Posterior cingulate gyrus (tissue), 11 donors: ENCODE data around the gene SACM1L.
"Not testable (repeated sequence)": the region's sequence is repeated elsewhere in the genome, so short reads cannot be mapped to it uniquely, and the experiment has no call there.

Experiments
- DNase-seq, 10 donors: peaks; one replicate each; pipeline versions ENCODE4 v3.0.0 to v3.0.0-alpha.2; 2020 to 2021; ENCODE audit warnings: mixed read lengths in 3 of 10
- intact Hi-C: fragments of 100-400 bp; cut with DNase I; formaldehyde crosslinking; loops from one replicate; pipeline ENCODE4 v1.15.1; 2023

SACM1L gene

DNA sequence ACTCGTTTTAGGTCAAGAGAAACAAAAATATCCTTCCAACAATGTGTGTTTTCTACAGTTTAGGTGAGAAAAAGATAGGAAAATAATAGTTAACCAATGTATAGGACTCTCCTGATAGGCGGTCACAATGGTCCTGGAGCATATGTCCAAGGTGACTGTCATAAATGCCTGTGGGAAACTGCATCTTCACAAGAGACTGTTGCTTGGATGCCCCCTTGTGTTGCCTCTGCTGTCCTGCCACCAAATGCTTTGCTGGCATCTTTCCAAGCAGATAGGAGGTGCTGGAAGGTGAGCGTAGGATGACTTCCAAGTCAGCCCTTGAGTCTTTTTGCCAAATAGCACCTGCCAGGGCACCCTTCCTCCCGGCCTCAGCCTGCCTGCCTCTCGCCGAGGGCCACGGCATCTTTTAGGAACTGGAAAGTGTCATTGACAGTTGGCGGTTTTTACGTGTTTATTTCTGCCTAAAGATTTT is 24.1 kb upstream of the SACM1L start:
- intact Hi-C loops: no loop called here
- DNase-seq: peak in 1 of 10 donors; percentile 69

DNA sequence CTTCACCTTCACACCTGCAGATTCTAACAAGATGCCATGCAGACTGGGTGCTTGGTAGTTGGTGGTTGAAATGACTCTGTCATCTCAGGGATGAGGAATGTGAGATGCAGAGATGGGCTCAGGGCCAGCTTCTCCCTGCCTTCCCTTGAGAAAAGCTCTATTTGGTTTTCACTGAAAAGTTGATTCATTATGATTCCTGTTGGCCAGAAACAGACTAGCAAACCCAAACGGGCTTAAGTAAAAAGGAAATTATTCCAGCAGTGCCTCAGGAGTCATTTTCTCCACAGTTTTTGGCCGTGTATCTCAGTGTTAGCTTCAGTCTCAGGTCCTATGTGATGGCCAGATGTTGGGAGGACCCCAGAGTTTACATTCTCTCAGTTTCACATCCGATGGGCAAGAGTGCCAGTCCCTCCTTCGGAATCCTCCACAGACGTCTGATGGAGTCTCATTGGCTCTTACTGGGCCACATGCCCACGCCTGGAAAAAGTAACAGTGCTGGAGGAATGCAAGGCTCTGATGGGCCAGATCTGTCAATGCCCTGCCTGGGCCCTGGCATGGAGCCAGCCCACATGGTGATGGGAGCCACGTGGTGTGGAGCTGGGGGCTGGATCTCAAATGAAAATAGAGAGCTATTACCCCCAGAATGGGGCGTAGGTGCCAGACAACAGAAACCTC is 22.3 kb upstream of the SACM1L start:
- intact Hi-C loops: no loop called here
- DNase-seq: peak in 5 of 10 donors; percentile 22 to 91 (median 40)

DNA sequence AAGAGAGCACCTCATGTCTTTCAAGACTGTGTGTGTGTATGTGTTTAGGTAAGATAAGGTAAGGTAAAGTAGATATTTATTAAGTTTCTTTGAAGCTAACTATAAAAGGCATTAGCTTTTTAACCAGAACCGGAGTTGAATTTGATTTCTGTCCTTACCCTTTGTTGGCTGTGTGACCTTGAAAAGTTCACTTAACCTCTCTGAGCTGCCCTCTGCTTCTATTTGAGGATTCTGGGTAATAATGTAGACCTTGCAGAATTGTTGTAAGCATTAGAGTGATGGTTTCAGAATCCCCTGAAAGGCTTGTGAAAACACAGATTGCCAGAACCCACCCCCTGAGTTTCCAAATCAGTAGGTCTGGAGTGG is 21.6 kb upstream of the SACM1L start:
- no peak for DNase-seq
- intact Hi-C loops: no loop called here

DNA sequence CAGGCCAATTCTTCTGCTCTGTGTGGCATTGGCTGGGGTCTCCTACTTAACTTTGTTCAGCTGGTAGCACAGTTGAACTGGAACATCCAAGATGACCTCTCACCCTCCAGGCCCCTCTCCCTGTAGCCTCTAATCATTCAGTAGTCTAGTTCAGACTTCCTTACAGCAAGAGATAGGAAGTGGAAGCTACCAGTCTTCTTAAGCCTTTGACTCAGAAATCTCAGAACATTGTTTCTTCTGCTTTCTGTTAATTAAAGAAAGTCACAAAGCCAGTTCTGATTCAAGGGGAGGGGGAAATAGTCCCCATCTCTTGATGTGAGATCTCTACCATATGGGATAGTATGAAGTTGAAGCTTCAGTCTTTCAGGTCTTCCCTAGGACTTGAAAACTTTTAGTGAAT is 18.8 kb upstream of the SACM1L start:
- intact Hi-C loops: no loop called here
- DNase-seq: no peak

DNA sequence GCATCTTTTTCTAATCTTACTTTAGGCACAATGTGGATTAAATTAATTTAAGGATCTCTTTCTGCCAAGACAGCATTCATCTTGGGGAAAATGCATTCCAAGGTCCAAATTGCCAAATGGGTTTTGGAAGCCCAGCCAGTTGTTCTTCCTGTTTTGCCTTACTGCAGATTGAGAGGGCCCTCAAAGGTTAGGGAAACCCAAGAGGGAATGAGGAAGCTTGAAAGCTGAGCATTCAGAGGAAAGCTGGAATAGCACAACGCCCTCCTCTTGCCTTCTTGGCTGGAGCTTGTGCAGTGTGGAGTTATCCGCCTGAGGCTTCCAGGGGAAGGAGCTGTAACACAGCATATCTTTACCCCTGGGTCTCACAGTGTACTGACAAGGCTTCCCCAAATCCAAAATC is 18.2 kb upstream of the SACM1L start:
- intact Hi-C loops: no loop called here
- no peak for DNase-seq

DNA sequence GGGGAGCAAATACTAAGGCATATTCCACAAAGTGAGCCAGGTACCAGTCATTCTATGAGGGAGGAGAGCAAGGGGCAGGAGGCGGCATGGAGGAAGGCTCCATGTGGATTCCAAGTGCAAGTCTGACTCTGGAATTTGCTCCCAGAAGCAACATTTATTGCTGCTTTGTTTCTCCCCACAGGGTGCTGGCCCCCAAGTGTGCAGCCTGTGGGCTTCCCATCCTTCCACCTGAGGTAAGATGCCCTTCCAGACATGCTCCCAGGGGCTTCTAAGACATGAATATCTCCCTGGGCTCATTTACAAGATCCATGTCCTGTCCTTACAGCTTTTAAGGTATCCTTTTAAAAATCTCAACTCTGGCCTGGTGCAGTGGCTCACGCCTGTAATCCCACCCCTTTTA is 15.9 kb upstream of the SACM1L start:
- intact Hi-C loops: no loop called here
- DNase-seq: no peak

DNA sequence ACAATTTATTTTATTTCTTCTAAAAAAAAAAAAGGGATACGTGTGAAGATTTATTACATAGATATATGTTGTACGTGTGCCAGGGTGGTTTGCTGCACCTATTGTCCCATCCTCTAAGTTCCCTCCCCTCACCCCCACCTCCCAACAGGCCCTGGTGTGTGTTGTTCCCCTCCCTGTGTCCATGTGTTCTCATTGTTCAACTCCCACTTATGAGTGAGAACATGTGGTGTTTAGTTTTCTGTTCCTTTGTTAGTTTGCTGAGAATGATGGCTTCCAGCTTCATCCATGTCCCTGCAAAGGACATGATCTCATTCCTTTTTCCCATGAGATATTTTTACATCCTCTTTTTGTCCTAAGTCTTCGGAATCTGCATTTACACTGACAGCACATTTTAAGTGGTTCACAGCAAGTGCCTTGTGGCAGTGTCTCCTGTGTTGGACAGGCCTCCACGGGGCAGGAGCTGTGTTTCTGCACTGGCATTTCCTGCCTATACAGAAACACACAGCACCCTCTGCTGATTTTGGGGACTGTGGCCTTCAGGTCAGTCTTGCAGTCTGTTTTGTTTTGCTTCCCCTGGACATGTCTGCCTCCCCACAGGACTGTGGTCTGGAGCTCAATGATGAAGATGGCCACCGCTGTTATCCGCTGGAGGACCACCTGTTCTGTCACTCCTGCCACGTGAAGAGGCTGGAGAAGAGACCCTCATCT is 12.7 kb upstream of the SACM1L start:
- intact Hi-C loops: no loop called here
- DNase-seq: no peak

DNA sequence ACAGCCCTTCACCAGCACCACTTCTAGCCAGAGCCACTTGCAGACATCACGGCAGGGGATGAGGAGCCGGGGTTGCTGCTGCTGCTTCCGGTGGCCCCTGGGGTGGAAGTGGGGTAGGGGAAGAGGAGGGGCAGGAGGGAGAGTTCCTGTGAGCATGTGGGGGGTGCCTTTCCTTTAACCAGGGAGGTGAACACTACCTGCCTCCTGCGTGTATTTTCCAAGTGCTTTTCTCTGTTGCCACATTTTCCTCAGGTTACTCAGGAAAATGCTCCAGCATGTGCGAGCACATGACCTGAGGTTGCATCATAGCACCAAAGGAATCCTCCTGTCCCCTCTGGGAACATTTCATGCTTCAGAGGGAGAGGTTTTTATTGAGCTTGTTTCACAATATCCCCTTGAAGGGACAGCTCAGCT is 12.2 kb upstream of the SACM1L start:
- intact Hi-C loops: no loop called here
- DNase-seq: peak in 1 of 10 donors; percentile 44

DNA sequence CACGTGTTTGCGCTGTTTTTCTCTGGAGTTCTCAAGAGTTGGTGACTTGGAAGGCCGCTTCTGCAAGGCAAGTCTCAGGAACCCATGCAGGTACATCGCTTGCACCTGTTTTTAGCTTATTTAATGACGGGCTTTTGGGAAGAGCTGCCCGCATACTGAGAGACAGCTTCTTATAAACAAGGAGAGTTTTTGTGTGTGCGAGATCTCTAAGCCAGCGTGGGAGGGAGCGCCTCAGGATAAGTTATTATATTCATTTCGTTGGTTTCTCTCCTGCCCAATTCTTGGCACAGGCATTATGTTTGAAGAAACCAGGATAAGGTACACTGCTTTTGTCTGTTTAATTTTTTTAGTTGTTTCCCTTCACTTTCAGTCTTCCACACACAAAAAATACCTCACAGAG is 11.4 kb upstream of the SACM1L start:
- intact Hi-C loops: no loop called here
- peak in 1 of 10 donors; percentile 22 for DNase-seq

DNA sequence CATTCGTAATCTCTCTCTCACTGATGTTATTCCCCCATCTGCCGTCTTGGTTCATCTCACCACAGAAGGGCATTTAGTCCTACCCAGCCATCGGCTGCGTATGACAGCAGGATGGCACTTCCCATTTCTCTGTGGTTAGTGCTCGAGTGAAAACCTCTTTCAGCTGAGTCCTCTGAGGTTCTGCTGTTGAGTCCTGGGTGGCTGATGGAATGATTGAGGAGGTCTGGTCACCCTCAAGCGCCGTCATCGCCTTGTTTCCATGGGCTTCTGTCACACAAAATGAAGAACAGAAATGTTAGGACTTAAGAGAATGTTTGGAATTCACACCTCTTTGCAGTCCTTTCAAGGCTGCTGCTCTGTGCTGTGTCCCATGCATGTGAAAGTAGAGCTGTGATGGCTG is 9.4 kb upstream of the SACM1L start:
- DNase-seq: no peak
- intact Hi-C loops: no loop called here

DNA sequence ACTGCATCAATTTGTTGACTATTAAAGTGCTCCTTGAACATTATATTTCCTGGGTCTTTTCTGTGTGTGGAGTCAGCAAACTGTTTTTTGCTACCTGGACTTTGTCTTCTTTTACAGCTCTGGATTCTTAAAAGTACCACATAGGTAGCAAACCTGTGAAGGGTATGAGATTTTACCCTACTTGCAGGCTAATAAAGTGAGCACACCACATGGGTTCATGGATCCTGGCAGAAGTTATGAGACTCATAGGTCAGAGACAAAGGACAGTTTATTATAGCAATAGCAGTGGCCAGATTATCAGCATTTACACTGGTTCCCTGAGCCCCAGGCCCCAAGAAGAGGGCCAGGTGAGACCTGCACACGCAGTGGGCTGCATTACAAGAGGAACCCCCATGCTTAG is 8.0 kb upstream of the SACM1L start:
- intact Hi-C loops: no loop called here

DNA sequence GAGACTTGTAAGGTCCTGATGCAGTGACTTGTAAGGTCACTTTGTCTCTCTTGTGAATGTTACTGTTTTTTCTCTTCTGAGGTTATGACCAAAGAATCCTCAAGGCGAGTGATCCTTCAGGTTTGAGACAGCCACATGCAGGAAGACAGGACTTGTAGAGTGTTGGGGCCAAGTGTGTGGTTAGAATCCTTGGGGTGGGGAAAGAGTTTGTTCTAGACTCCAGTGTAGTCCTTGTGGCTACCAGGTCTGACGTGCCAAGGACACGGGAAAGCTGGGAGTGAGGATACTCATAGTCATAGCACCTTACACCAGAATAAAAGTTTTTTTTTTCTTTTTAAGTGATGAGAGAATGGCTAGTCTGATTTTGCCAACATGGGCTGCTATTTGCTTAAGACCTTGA is 7.3 kb upstream of the SACM1L start:
- intact Hi-C loops: no loop called here
- DNase-seq: no peak

More for the DNA sequence above, 8.0 kb upstream of the SACM1L start:
- DNase-seq: no peak

DNA sequence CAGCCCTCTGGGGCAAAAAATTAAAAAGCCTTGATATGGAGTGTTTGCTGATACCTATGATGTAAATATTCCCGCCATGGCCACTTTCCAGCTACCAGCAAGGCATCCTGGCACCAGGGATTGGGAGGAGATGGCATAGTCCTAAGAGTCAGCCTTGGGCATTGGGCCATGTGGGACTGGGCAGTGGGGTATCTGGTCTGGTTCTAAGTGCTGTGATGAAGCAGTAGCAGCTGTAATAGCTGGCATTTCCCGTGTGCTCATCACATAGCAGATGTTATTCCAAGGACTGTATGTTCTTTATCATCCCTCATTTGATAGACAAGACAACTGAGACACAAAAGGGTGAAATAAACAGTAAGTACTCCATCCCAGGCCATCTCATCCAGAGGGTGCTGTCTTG is 6.9 kb upstream of the SACM1L start:
- intact Hi-C loops: no loop called here
- no peak for DNase-seq

DNA sequence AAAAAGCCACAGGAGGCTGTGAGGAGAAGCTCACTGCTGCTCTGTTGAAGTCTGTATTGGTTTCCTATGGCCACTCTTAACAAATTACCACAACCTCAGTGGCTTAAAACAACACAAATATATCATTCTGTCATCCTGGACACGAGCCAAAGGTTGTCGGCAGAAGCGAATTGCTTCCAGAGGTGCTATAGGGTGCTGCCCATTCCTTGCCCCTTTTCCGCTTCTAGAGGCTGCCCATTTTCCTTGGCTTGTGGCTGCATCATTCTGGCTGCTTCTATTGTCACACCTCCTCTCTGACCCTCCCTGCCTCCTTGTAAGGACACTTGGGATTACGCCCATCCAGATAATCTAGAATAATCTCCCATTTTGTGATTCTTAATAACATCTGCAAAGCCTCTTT is 6.4 kb upstream of the SACM1L start:
- no peak for DNase-seq
- intact Hi-C loops: no loop called here

DNA sequence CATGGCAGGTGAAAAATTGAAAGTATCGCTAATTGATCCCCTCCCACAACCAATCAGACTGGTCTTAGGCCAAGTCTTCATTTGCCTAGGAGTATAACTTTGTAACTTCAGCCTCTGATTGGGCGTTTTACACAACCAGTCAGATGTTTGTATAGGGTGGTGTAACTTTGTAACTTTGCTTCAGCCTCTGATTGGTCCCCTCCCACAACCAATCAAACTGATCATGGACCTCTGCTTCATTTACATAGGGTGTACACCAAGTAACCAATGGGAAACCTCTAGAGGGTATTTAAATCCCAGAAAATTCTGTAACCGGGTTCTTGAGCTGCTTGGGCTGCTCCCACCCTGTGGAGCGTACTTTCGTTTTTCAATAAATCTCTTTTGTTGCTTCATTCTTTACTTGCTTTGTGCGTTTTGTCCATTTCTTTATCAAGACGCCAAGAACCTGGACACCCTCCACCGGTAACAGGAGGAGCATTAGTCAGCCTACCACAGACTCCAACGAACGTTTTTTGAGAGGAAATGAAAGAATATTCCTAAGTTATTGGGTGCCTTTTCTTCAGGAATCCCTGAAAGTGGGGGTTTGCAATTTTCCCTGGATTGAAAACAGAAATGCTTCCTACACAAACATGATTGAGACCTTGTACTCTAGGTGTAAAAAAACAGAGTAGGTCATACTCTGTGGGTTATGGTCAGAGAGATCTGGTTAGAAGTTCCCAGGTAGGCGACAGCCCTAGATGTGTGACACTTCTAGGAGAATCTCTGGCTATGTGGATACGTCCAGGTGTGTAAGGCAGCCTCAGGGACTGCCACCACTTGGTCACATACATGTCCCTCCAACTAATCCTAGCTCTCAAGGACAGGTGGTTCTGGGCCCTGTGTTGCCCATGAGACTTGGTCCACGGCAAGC is 5.5 kb upstream of the SACM1L start:
- intact Hi-C loops: no loop called here
- no peak for DNase-seq

DNA sequence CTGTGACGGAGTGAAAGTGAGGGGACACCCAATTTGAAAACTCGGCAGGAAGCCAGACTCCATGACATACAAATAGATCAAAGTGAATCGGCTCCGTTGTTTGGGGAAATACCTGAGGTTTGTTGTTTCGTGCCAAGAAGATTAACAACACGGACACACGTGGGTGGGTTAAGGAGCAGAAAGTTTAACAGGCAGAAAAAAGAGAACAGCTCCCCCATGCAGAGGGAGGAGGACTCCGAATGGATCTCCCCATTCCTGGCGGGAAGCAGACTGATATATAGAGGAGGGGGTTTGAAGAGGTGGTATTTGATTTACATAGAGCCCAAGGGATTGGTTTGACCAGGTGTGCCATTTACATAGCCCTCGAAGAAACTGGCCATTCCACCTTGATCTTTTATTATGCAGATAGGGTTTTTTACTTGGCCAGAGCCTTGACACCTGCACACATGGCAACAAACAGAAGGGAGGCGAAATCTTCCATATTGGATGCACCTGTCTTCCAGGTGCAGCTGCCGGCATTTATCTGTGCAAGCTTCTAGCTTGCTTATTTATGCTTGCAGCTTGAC is 4.8 kb upstream of the SACM1L start:
- intact Hi-C loops: no loop called here
- DNase-seq: no peak

DNA sequence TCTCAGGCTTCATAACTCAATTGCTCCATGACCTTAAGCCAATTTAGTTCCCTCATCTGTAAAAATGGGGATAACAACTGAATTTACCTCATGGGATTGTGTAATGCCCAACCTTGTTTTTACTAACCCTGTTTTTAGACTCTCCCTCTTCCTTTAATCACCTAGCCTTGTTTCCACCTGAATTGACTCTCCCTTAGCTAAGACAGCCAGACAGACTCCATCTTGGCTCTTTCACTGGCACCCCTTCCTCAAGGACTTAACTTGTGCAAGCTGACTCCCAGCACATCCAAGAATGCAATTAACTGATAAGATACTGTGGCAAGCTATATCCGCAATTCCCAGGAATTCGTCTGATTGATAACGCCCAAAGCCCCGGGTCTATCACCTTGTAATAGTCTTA is 3.5 kb upstream of the SACM1L start:
- intact Hi-C loops, DNase-seq: not testable (repeated sequence)

DNA sequence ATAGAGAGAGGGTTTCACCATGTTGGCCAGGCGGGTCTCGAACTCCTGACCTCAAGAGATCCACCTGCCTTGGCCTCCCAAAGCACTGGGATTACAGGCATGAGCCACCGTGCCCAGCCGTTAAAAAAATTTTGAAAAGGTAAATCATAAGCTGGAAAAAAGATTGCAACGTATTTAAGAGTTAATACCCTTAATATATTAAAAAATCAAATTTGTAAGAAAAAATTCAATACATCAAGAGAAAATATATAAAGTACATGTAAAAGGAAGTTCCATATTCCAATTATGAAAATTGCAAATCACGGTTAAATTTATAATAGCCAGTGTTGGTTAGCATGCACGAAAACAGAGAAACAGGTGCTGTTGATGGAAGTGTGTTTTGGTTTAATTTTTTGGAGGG is 2.3 kb upstream of the SACM1L start:
- DNase-seq: no peak
- intact Hi-C loops: no loop called here

DNA sequence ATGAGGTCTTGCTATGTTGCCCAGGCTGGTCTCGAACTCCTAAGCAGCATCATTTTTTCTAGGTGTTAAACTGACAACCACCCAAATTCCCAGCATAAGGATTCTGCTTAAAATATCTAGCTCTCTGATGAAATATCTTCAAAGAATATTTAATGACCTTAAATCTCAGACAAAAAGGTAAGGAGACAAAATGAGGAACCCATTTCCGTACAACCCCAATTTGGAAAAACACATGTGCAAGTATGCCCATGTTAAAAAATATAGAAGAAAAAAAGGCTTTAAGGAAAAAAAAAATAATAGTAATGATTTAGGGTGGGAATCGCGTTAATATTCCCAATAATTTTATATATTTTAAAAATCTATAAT is 1.4 kb upstream of the SACM1L start:
- intact Hi-C loops: no loop called here
- DNase-seq: no peak

DNA sequence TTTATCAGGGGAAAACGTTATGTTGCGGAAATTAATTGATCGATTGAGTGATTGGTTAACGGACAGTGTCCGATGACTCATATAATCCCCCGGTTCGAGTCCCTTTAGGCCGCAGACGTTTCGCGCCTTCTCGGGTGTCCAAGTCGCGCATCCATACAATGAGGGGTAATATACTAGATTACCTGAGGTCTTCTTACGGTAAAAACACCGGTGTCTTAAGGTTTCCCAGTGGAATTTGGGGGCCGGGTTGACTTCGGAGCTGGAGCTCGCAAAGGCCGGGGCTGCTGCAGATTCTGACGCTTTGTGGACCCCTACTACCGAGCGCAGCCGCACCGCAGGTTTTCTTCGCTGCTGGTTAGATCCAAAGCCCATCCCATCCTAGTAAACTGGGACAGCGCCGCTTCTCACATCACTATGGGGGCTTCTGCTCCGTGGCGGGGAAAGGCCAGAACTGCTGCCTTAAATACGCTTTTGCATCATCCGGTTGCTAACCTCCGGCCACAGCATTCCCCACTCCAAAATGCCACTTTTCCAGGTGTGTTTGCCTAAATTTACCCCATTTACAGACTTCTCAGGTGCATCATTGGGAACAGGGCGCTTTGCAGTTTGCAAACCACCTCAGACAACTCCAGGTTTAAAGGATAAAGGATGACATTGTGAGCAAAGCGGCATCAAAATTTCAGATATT is 858 bp upstream of the SACM1L start:
- intact Hi-C loops: no loop called here
- DNase-seq: peak in 8 of 10 donors; percentile 28 to 90 (median 47)

DNA sequence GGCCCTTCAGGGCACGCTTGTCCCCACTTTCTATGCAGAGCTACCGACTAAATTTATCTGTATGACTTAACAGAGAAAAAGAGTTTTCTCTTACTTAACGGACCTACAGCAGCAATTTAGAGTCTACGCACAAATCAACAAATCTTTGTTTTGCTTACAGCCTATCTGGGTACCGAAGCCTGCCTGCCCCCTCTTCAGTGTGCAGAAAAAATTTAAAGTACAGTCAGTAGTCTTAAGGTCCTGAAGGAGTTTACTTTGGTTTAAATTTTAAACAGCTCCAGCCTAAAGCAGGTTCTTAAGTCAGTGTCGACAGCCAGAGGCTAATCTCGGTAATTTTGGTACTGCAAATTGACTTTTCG is 570 bp downstream of the SACM1L start:
- no peak for DNase-seq
- intact Hi-C loops: no loop called here
